GF-D8 (cell line): Measurements from ENCODE around the gene AKIRIN2.
A peak's percentile ranks its signal among the peaks of the same experiment; 100 is the strongest.
"Not testable (repeated sequence)": the region's sequence is repeated elsewhere in the genome, so short reads cannot be mapped to it uniquely, and the experiment has no call there.

ENCODE experiments used
- DNase-seq: peaks from one replicate; lab custom pipeline; 2025; lab: John Stamatoyannopoulos, UW

AKIRIN2 gene

DNA sequence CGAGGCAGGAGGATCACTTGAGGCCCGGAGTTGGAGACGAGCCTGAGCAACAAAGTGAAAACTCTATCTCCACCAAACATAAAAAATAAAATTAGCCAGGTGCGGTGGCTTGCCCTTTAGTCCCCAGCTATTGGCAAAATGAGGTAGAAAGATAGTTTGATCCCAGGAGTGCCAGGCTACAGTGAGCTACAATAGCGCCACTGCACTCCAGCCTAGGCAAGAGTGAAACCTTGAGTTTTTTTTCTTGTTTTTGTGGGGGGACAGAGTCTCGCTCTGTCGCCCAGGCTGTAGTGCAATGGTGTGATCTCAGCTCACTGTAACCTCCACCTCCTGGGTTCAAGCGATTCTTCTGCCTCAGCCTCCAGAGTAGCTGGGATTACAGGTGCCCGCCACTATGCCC is 14.1 kb downstream of the AKIRIN2 start:
- not testable (repeated sequence) for DNase-seq

DNA sequence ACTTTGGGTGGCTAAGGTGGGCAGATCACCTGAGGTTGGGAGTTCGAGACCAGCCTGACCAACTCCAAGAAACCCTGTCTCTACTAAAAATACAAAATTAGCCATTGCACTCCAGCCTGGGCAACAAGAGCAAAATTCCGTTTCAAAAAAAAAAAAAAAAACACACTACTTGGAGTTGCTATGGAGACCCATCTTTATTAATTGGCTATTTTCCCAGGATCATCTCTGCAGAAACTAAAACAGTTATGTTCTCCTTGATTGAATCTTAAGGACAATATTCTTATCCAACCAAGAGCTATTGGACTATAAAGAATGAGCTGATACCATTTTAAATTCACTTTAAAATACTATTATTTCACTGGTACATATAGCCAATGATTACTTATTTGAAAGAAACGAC is 14.7 kb downstream of the AKIRIN2 start:
- no peak for DNase-seq

DNA sequence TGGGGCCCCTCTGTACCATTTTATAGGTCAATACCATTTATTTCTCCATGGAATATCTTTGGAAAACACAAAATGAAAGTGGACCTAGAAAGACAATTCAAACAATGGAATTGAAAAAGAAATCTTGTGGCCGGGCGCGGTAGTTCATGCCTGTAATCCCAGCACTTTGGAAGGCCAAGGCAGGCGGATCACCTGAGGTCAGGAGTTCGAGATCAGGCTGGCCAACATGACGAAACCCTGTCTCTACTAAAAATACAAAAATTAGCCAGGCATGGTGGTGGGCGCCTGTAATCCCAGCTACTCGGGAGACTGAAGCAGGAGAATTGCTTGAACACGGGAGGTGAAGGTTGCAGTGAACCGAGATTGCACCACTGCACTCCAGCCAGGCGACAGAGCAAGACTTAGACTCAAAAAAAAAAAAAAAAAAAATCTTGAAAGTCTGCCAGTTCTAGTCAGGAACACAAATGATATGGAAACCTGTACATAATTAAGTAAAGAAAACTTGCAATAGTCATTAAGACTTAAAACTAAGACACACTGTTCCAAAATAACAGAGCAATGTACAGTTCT is 15.3 kb downstream of the AKIRIN2 start:
- DNase-seq: not testable (repeated sequence)

DNA sequence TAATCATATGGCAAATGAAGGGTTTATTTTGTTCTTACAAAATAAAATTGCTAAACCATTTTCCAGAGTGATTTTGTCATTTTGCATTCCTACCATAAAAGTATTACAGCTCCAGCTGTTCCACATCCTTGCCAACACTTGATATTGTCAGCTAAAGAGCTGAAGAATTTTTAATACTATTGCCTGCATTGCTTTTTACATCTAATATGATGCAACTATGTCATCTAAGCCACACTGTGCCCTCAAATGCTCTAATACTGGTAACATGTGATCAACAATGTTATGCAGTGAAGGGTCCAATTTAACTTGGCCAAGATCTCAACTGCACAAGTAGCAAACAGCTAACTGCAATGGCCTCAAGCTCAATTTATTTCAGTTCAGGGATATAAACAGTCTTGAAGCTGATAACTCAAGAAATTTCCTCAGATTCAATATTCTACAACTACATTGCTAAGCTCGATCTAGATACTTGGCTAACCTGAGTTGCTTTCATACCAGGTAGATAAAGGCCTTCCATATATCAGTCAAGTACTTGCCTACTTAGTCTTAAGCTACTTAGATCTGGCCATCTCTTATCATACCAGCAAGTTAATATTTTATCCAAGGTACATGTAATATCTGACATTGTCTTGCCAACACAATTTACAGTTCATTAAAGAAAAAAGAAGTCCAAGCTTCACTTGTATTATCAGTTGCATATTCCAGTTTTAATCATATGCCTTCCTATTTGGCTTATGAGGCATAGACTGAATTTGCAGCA is 17.0 kb downstream of the AKIRIN2 start:
- no peak for DNase-seq

DNA sequence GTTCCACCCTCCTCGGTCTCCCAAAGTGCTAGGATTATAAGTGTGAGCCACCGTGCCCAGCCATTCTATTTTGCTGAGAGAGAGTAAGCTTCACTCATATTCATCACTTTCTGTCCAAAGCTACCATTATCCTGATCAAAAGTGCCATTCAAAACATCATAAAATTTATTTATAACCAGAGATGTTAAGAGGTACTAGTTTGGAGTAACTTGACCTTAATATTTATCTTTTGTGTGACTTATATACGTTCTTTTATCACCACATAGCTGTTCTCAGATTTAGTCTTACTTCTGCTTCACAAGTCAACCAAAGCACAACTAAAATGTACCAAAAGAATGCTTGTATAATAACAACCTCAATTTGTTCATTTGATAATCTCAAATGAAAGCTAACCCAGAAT is 18.1 kb downstream of the AKIRIN2 start:
- no peak for DNase-seq

DNA sequence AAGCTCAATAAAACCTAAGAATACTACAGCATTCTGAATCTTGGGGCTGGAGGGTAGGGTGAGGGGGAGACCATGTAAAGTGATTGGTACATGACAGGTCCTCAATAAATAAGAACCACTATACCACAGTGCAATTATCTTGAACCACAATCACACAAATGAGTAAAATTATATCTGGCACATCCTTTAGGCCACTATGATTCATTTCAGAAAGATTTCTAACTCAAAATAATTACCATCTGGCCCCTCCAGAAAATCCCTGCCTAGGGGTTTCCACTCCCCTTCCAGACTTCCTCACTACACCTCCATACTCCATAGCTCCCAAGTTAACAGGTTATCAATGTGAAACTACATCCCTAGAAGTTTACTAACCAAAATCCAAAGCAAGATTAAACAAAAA is 19.7 kb downstream of the AKIRIN2 start:
- no peak for DNase-seq

DNA sequence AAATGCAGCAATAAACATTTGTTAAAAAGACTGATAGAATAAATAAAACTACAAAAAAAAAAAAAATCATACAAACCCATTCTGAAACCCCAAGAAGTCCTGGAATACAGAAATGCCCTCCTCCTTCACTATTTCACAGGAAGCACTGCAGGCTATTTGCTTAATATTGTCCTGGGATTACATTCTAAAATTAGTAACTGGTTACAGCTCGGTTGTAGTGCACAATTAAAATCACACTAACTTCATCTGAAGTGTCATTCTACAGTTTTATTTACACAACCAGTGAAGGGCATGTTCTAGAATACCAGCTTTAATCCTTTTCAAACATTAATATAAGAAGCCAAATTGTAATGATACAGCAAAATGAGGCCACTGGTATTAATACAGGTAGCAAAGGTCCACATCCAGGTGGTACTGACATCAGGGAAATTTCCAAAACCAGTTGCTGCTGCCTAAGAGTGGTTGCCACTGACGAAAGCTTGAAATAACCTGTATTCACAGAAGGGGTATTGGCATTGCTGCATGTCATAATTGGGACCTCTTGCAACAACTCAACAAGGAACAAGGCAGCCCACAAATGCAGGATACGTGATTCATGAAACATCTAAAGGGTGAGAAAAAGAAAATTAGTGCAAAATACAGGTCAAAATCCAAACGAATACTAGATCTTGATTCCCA is 26.9 kb downstream of the AKIRIN2 start:
- DNase-seq: no peak

DNA sequence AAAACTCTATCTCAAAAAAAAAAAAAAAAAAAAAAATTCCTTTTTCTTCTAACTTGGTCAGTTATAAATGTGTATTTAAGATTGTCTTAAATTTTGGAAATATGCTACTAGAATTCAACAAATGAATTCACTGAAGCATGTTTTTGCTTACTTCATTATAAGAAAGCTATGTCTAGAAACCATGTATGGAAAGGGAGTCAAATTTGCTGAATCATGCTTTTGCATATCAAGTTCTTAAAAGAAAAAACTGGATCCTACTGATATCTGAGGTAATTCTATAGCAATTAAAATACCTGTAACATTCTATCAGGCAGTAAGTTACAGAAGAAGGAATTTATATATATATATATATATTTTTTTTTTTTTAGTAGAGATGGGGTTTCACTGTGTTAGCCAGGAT is 27.7 kb downstream of the AKIRIN2 start:
- no peak for DNase-seq

DNA sequence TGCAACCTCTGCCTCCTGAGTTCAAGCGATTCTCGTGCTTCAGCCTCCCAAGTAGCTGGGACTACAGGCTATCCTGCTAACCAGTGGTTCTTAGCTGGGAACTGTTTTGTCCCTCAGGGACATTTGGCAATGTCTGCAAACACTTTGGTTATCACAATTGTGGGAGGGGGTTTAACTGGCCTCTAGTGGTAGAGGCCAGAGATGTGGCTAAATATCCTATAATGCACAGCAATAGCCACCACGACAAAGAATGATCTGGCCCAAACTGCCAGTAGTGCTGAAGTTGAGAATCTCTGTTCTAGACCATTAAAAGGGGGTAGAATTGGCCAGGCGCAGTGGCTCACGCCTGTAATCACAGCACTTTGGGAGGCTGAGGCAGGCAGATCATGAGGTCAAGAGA is 28.8 kb downstream of the AKIRIN2 start:
- DNase-seq: no peak

DNA sequence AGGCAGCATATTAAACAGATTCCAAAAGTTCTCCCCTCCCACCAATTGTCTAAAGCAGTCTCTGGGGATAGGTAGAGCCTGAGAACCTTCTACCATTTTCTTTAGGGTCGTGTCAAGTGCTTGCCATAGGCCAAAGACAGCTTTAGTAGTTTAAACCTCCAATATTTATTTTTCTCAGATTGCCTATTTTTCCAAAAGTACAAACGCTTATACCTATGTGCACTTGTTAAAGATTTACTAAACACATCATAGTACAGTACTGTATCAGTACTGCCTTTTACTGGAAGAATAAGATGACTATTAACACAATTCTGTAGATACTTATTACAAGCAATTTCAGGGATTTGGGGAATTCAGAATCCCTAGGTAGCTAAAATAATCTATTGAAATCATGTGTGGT is 29.4 kb downstream of the AKIRIN2 start:
- DNase-seq: no peak

DNA sequence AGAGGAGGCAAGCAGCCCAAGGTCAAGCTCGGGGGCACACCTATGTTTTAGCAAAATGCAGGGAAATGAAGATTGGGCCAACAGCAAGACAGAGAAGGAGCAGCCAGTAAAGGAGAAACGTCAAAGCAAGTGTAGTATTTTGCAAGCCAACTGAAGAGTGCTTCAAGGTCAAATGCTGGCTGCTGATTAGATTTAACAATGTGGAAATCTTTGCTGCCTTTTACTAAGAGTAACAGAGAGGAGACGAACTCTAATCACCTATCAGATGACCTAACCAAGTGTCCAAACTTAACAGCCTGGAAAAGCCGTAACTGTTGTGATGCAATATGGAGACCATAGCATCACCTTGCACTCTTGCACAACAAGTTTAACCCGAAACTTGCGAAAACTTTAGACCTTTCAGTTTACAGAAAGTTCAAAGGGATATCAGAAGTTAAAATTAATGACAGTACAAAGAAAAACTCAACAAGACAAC is 30.4 kb downstream of the AKIRIN2 start:
- DNase-seq: peak; percentile 52

DNA sequence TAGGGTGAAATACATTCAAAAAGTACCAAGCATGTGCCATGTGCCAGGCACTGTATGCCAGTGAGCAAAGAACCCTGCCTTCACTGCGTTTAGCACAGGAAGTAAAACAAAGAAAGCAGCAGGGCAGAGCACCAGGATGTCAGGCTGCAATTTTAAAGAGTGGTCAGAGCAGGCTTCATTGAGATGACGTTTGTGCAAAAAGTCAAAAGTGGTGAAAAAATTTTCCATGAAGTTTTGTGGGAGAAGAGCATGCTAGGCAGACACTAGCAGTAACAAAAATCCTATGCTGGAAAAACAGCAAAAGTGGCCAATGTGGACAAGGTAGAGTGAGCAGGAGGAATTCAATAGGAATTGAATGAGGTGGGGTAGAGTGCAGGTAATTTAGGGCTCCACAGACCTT is 31.3 kb downstream of the AKIRIN2 start:
- no peak for DNase-seq

DNA sequence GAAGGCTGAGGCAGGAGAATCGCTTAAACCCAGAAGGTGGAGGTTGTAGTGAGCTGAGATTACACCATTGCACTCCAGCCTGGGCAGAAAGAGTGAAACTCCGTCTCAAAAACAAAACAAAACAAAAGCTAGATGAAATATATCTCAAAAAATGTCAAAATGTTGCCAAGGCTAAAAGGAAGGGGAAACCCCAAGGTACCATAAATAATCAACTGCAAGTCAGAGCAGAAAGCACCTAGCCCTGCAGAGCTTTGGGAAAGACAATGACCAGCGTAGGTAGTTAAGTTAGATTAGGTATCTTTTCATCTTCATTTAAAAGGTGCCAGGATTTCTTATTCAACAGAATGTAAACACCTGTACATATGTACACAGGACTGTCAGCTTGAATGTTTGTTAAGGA is 33.0 kb downstream of the AKIRIN2 start:
- no peak for DNase-seq

DNA sequence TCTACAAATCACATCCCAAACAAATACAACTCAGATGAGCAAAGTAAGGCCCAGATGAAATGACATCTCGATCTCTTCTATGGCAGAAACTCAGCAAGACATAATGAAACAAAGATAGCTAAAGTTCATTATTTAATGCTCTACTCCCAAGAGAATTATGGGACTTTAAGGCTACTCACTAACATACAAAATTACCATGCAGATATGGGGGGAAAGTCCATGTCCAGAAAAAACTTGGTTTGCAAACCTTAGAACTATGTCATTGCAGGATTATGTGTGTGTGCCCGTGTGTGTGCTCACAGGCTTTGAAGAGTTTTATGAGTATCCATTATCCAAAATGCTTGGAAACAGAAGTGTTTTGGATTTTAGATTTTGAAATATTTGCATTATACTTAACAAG is 34.0 kb downstream of the AKIRIN2 start:
- no peak for DNase-seq

DNA sequence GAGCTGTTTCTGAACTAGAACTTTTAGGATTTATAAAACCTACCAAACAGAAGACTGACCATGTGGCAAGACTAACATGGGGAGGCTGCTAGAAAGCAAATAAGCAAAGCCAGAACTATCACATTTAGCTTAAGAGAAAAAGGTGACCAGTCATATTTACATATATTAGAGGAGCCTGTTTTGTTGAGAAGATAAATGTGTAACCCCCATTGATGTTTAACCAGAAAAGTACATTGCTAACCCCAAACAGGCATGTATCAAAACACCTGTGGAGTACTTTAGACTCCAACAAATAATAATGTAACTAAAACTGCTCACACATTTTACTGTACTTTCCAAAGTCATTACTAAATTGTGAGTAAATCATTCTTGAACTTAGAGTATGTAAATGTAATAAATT is 35.0 kb downstream of the AKIRIN2 start:
- DNase-seq: no peak

DNA sequence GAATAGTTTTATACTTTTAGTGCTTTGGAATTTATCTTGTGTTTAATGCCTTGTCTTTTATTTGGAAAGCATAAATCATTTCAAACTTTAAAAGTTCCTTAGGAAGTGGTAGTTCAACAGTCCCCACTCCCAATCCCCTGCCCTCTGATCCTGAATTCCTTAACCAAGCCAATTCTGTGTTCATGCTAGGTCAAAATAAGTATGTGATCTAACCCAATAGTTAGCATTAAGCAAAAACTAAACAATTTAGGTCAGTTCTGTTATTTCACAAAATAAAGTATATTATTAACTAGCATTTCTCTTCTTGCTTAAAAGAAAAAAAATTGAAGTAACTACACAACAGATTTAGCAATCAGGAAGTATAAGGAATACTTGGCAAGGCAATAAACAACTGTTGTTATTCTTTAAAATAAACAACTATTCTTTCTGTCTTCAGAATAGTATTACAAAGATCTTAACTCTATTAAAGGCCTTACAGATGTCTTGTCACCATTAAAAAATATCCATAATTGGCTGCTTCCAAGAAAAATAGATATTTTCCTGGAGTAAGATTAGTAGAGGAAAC is 37.0 kb downstream of the AKIRIN2 start:
- no peak for DNase-seq

DNA sequence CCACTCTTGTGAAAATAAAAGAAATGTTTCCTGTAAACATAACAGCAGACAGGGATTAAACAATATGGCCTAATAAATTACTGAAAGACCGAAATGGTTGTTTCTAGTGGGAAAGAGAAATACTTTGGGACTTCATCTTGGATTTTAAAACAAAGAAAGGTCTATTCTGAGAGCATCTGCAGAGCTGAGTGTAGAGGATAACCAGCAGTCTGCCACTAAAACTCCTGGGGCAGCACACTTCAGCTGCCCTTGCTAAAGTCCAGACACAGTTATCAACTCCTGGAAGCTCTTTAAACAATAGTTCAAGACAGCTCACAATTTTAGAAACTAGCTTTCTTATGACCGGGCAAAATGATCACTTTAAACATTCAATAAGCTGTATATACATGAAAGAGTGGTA is 38.6 kb downstream of the AKIRIN2 start:
- DNase-seq: no peak

DNA sequence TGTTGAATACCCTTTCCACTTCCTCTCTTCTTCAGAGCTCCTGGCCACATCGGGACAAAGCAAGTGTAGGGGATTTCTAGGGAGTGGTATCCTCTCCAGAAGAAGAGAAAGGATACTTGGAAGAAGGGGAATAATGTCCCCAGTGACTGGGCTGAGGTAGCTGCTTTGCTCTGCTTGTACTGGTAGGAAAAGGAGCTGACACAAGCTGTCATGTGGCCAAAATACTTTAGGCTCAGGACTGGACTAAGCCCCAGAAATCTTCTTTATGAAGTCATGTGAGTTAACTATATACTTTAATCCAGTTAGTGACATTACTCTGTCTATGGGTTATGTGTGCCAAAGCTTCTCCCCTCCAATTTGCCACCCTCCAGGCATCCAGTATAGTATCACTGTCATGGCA is 40.5 kb downstream of the AKIRIN2 start:
- DNase-seq: no peak

DNA sequence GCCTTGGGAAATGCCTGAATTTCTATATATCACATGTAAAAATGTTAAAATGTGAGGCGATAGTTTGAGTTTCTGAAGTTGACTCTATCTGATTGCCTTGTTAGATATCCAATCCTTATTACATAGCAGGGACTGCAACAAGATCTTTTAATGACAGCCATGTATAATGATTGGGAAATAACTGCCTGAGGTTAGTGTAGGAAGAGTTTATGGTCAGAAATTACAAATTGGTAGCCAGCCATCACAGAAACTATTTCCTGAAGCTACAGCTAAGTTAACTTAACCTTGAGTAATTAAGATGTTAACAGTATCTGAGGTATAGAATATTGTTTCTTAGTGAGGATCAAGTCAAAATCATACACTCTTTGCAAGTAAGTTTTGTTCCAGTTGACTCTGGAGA is 41.0 kb downstream of the AKIRIN2 start:
- DNase-seq: peak; percentile 57

DNA sequence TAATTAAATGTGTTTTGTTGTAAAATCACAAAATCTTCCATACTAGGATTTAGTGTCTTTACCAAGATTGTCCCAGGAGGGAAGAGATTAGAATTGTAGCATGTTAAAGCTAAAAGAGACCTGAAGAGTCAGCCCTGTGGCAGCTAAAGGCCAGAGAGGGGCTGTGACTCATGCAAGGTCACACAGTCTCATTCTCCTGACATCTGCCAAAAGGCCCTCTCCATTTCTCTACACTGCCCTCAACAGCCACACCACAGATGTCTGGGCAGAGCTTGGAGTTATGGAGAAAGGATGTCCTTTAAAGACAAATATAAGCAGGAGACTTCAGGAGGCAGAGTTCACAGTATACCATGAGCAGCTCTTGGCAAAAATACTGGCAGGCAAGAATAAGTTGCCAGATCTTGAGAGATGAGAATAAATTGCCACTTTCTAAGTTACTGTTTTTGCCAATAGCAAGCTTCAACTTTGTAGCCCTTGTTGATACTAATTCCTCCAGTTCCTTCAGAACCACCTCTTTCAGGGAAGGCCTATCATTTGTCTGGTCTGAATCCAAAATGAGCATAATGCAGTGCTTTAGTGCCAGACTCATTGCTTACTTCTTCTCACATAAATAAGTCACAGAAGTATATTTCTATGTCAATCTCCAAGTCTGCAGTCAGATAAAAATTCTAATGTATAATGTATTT is 41.7 kb downstream of the AKIRIN2 start:
- no peak for DNase-seq

DNA sequence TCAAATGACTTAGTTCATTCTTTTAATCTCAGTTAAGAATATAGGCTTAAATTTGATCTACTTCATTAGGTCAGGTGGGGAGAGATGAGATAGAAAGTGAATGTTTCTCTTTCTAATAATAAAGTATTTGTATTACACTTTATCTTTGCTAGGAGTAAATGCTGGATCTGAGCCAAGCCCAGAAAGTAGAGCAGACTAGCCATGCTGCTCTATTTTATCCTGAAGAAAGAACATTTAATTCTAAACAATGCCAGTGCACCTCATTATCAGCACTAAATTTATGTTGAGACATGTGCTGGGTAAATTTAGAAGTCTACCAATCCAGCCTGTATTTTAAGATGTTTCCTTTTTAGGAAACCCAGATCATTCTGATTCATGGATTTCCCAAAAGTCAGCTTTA is 43.5 kb downstream of the AKIRIN2 start:
- no peak for DNase-seq

DNA sequence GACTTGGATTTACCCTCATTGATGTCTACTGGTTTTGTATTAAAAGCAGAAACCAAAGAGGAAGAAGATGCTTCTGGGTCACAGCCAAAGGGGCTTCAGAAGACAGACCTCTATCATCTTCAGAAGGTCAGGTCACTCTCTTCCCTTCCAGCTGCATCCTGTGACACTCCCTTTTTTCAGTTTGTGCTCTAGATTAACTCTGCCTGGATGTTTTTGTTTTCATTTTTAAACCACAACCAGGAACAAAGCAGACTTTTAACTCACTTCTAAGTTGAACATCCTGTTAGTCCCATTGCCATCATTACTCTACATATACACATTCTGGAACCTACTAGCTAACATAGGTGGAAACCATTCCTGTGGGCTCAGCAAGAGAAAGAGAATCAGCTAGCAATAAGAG is 45.2 kb downstream of the AKIRIN2 start:
- peak; percentile 14 for DNase-seq
